Tibial artery (tissue), 4 donors: ENCODE data around the gene TOX2.
A peak's percentile ranks its signal among the peaks of the same experiment; 100 is the strongest.

Experiments used
- DNase-seq, 2 donors: peaks; one replicate each; pipeline ENCODE4 v3.0.0-alpha.2; 2019
- H3K27ac ChIP-seq, 2 donors: fragments of 200-600 bp; sonication (generic) in 1 of 2; 1 replicate in 1 of 2; 2 replicates in 1 of 2; pipeline ENCODE4 v1.5.1; 2018 to 2019; ENCODE audit warnings: mild to moderate bottlenecking in 1 of 2
- H3K27me3 ChIP-seq, 2 donors: fragments of 200-600 bp; sonication (generic) in 1 of 2; one replicate each; pipeline versions ENCODE4 v1.5.1 to v1.6.0; 2016 to 2019
- H3K36me3 ChIP-seq, 3 donors: fragments of 200-600 bp; sonication (generic) in 2 of 3; one replicate each; pipeline ENCODE4 v1.5.1; 2016 to 2019; ENCODE audit warnings: mild to moderate bottlenecking in 2 of 3
- H3K4me1 ChIP-seq, 4 donors: fragments of 200-600 bp; sonication (generic) in 2 of 4; 1 replicate in 3 of 4; 2 replicates in 1 of 4; pipeline ENCODE4 v1.5.1; 2016 to 2019
- H3K4me3 ChIP-seq, 2 donors: fragments of 200-600 bp; sonication (generic) in 1 of 2; 1 replicate in 1 of 2; 2 replicates in 1 of 2; pipeline ENCODE4 v1.5.1; 2018 to 2019; ENCODE audit warnings: mild to moderate bottlenecking in 2 of 2
- H3K9me3 ChIP-seq, 3 donors: fragments of 200-600 bp; sonication (generic) in 1 of 3; one replicate each; pipeline ENCODE4 v1.5.1; 2016 to 2019
- intact Hi-C: fragments of 100-400 bp; cut with DNase I; formaldehyde crosslinking; loops from one replicate; pipeline ENCODE4 v1.15.0; 2023; ENCODE audit warnings: low total_unique reads
- TF ChIP-seq, protein P1 (sequence below), 2 experiments: fragments of 200-600 bp in 1 of 2; fragments of 450-650 bp in 1 of 2; IDR thresholded peaks; one replicate each; pipeline ENCODE4 v1.5.1; 2017 to 2019; ENCODE audit warnings: antibody characterized with exemption in 2 of 2, mild to moderate bottlenecking in 1 of 2, moderate library complexity in 1 of 2

TOX2 gene

DNA sequence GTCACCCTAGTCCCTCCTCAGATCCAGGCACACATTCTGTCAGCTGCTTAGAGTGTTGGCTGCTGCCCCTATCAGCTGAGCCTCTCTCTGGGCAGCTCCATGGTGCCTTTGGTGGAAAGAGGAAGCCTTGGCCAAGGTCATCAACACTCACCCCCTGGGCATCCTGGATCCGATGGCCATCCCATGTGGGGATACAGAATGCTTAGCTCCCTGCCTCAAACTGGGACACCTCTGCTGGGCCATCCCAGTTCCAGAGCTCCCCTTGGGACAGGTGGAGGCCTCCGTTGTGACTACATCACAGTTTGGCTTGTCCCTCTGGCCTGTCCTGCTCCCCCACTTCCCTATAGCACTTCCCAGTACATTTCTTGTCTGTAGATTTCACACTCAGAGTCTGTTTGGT is 45.6 kb downstream of the TOX2 start:
- no peaks in the 10 kb centered on the region for H3K9me3 ChIP-seq
- no peak overlapping the region for H3K4me3 ChIP-seq
- H3K27me3 ChIP-seq: peaks cover 0 to 24% of the 10 kb centered on the region in 2 donors
- TF ChIP-seq, protein P1, sequence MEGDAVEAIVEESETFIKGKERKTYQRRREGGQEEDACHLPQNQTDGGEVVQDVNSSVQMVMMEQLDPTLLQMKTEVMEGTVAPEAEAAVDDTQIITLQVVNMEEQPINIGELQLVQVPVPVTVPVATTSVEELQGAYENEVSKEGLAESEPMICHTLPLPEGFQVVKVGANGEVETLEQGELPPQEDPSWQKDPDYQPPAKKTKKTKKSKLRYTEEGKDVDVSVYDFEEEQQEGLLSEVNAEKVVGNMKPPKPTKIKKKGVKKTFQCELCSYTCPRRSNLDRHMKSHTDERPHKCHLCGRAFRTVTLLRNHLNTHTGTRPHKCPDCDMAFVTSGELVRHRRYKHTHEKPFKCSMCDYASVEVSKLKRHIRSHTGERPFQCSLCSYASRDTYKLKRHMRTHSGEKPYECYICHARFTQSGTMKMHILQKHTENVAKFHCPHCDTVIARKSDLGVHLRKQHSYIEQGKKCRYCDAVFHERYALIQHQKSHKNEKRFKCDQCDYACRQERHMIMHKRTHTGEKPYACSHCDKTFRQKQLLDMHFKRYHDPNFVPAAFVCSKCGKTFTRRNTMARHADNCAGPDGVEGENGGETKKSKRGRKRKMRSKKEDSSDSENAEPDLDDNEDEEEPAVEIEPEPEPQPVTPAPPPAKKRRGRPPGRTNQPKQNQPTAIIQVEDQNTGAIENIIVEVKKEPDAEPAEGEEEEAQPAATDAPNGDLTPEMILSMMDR (IDR thresholded peaks at IDR 0.05): no peak
- no peak overlapping the region for H3K27ac ChIP-seq
- peaks cover 0 to 7% (median 2%) of the 10 kb centered on the region in 4 donors for H3K4me1 ChIP-seq
- peak in 1 of 2 donors; percentile 53 for DNase-seq
- intact Hi-C loops: no loop called here
- H3K36me3 ChIP-seq: no peaks in the 10 kb centered on the region

DNA sequence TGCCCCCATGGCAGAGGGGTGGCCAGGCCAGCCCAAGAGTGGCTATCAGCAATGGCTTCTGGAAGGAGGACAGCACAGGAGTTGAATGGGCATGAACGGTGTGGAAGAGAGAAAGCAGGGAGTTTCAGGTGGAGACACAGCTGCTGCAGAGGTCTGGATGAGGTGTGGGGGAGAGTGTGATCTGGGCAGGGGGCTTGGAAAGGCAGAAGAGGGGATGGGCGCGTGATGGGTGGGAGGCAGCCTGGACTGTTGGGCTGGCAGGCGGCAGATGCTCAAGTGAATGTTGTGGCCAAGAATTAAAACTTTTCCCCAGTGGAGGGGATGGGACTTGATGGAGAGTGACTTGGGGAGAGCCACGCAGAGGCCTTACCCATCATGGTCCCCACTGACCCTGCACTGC is 46.5 kb downstream of the TOX2 start:
- Histone ChIP-seq H3K27ac (no peak overlapping the region), H3K27me3 (peaks cover 0 to 24% of the 10 kb centered on the region in 2 donors), H3K9me3 (no peaks in the 10 kb centered on the region), H3K4me3 (no peak overlapping the region), H3K4me1 (peaks cover 0 to 7% (median 0%) of the 10 kb centered on the region in 4 donors), H3K36me3 (no peaks in the 10 kb centered on the region)
- intact Hi-C loops: no loop called here
- peak in 1 of 2 donors; percentile 40 for DNase-seq
- TF ChIP-seq, protein P1 (IDR thresholded peaks at IDR 0.05): no peak

DNA sequence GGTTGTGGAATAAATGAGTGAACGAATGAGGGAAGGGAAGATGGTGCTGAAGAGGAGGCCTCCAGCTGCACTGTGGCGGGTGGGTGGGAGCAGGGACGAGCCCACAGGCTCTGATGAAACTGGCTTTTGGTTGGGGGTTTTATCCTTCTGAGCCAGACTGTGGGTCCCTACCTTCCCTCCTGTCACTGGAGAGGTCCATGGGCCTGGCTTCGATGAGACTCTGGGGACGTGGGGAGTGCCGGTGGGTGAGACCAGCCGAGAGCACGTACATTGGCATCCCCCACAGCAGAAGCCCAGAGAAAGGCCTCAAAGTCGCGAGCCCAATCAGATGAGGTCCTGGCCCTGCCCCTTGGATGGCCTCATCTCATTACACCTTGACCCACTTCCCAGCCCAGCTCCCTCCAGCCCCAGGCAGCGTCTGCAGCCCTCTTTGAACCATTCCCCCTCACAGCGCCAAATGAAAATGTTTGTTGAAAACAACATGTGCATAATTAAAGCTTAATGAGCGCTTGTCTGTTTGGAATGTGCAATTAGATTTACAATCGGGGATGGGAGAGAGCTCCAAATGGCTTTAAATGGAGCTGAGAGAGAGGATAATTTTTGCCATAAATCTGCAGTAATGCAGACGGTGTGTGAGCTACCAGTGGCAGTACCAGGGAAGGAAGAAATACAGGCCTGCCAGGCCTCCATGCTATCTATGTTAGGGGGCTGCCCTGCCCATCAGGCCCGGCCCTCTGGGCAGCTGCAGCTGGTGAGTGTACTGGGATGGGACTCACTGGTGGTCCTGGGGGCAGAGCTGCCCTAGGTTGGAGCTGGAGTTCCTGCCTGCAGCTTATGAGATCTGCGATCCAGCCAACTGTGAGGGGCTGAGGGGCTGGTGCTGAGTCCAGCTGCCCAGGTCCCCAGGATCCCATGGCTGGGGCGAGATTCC is 47.2 kb downstream of the TOX2 start:
- no peak overlapping the region for H3K4me3 ChIP-seq
- H3K36me3 ChIP-seq: no peaks in the 10 kb centered on the region
- DNase-seq: peak in 1 of 2 donors; percentile 40
- H3K27me3 ChIP-seq: peaks cover 0 to 24% of the 10 kb centered on the region in 2 donors
- intact Hi-C loops: no loop called here
- H3K9me3 ChIP-seq: no peaks in the 10 kb centered on the region
- no peak overlapping the region for H3K27ac ChIP-seq
- peaks cover 0 to 7% (median 0%) of the 10 kb centered on the region in 4 donors for H3K4me1 ChIP-seq
- TF ChIP-seq, protein P1 (IDR thresholded peaks at IDR 0.05): no peak

DNA sequence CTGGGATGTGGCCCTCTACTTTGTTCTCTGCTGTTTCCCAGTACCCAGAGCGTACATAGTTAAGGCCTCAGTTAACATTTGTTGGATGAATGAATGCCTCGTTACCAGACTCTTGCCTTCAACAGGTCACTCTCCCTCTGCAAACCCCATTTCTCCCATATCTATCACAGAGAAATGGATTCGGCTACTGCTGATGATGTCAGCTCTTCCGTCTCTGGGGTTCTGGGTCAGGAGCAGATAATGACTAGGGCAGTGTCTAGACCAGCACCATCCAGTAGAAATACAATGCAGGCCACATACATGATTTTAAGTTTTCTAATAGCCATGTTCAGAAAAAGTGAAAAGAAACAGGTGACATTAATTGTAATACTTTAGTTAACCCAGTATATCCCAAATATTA is 47.9 kb downstream of the TOX2 start:
- intact Hi-C loops: no loop called here
- peaks cover 0 to 7% (median 0%) of the 10 kb centered on the region in 4 donors for H3K4me1 ChIP-seq

DNA sequence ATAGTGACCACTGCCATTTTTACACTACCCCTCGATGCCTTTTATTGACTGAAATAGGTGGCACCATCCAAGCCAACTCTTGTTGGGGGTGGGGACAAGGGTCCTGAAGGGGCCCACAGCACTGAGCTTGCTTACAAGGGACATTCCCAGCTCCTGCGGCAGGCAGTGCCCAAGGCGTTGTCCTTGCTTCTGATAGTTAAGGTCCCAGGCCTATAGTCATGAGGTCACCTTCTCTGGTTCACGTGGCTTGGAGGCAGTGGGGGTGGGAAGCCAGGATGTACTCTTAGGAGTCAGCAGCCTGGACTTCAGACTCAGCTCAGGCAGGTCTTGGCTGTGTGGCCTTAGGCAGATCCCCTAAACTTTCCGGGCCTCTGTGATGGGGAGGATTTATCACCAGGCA is 48.6 kb downstream of the TOX2 start:
- peaks cover 0 to 7% (median 0%) of the 10 kb centered on the region in 4 donors for H3K4me1 ChIP-seq
- no peaks in the 10 kb centered on the region for H3K9me3 ChIP-seq
- no peak overlapping the region for H3K27ac ChIP-seq
- no peaks in the 10 kb centered on the region for H3K36me3 ChIP-seq
- TF ChIP-seq, protein P1 (IDR thresholded peaks at IDR 0.05): no peak
- H3K4me3 ChIP-seq: no peak overlapping the region
- intact Hi-C loops: no loop called here
- peaks cover 0 to 24% of the 10 kb centered on the region in 2 donors for H3K27me3 ChIP-seq
- peak in 1 of 2 donors; percentile 45 for DNase-seq

More for the DNA sequence above, 47.9 kb downstream of the TOX2 start:
- H3K4me3 ChIP-seq: no peak overlapping the region
- TF ChIP-seq, protein P1 (IDR thresholded peaks at IDR 0.05): no peak
- no peak overlapping the region for H3K27ac ChIP-seq
- H3K36me3 ChIP-seq: no peaks in the 10 kb centered on the region
- H3K27me3 ChIP-seq: peaks cover 0 to 24% of the 10 kb centered on the region in 2 donors
- no peaks in the 10 kb centered on the region for H3K9me3 ChIP-seq
- no peak for DNase-seq
